ENCODE measurements around the gene SLC25A13. TPM values are rescaled to one million over a fixed set of nuclear protein-coding genes. Genes with fewer than 3 reads are reported as not detected.

SLC25A13 gene
- total RNA-seq, 1 experiment from 2014 or later: 19.5 TPM

GRCh38 chr7:96342049-96342448, 20.2 kb upstream of the SLC25A13 start:
- DNase-seq: no peak
- no peak overlapping the region for H3K4me3 ChIP-seq (ENCODE audit: low read length)
- H3K9me3 ChIP-seq (ENCODE audit: low read length): no peaks in the 10 kb centered on the region
- BruUV-seq (replicated peaks): no TSS peak
- no peaks in the 10 kb centered on the region for H3F3A ChIP-seq (ENCODE audit: low read length, unreplicated experiment)
- intact Hi-C loops (cut with micrococcal nuclease): no loop called here
- CTCF ChIA-PET: no interaction called here
- no peaks in the 10 kb centered on the region for H3K9me2 ChIP-seq (replicated peaks; ENCODE audit: low read length)
- TF ChIP-seq, protein P1, sequence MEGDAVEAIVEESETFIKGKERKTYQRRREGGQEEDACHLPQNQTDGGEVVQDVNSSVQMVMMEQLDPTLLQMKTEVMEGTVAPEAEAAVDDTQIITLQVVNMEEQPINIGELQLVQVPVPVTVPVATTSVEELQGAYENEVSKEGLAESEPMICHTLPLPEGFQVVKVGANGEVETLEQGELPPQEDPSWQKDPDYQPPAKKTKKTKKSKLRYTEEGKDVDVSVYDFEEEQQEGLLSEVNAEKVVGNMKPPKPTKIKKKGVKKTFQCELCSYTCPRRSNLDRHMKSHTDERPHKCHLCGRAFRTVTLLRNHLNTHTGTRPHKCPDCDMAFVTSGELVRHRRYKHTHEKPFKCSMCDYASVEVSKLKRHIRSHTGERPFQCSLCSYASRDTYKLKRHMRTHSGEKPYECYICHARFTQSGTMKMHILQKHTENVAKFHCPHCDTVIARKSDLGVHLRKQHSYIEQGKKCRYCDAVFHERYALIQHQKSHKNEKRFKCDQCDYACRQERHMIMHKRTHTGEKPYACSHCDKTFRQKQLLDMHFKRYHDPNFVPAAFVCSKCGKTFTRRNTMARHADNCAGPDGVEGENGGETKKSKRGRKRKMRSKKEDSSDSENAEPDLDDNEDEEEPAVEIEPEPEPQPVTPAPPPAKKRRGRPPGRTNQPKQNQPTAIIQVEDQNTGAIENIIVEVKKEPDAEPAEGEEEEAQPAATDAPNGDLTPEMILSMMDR (conservative IDR thresholded peaks at IDR 0.05; ENCODE audit: low read depth, low read length): no peak
- TF ChIP-seq EZH2phosphoT487 (IDR thresholded peaks at IDR 0.05; ENCODE audit: borderline replicate concordance, low read length) (no peak), EZH2 (IDR thresholded peaks at IDR 0.05; ENCODE audit: low read length, unreplicated experiment) (no peak)
- H3K27me3 ChIP-seq (ENCODE audit: low read length): no peaks in the 10 kb centered on the region
- no peaks in the 10 kb centered on the region for H3K79me2 ChIP-seq (ENCODE audit: low read length)
- no peak overlapping the region for H3K9ac ChIP-seq (ENCODE audit: low read length)
- no peak overlapping the region for H3K4me2 ChIP-seq (ENCODE audit: low read length)
- no peaks in the 10 kb centered on the region for H3K4me1 ChIP-seq (ENCODE audit: insufficient read depth, low read length)
- H2AFZ ChIP-seq (ENCODE audit: low read length): no peak overlapping the region
- POLR2A ChIA-PET (ENCODE audit: unreplicated experiment): no interaction called here
- no peaks in the 10 kb centered on the region for H3K36me3 ChIP-seq (ENCODE audit: low read depth, low read length)
- H3K27ac ChIP-seq (ENCODE audit: low read length): no peak overlapping the region
- no peak for ATAC-seq
- H4K20me1 ChIP-seq (ENCODE audit: low read length): no peaks in the 10 kb centered on the region

GRCh38 chr7:96337519-96337918, 15.6 kb upstream of the SLC25A13 start:
- Histone ChIP-seq H3K27me3 (ENCODE audit: low read length) (no peaks in the 10 kb centered on the region), H3K79me2 (ENCODE audit: low read length) (no peaks in the 10 kb centered on the region), H3K9me3 (ENCODE audit: low read length) (no peaks in the 10 kb centered on the region), H3K36me3 (ENCODE audit: low read depth, low read length) (no peaks in the 10 kb centered on the region), H4K20me1 (ENCODE audit: low read length) (no peaks in the 10 kb centered on the region), H3K9me2 (replicated peaks; ENCODE audit: low read length) (no peaks in the 10 kb centered on the region), H3K4me1 (ENCODE audit: insufficient read depth, low read length) (no peaks in the 10 kb centered on the region), H3K4me3 (ENCODE audit: low read length) (no peak overlapping the region), H3F3A (ENCODE audit: low read length, unreplicated experiment) (no peaks in the 10 kb centered on the region), H2AFZ (ENCODE audit: low read length) (no peak overlapping the region), H3K27ac (ENCODE audit: low read length) (no peak overlapping the region), H3K4me2 (ENCODE audit: low read length) (no peak overlapping the region), H3K9ac (ENCODE audit: low read length) (no peak overlapping the region)
- ATAC-seq (no peak), DNase-seq (no peak)
- TF ChIP-seq, protein P1 (conservative IDR thresholded peaks at IDR 0.05; ENCODE audit: low read depth, low read length): no peak
- no peak for TF ChIP-seq EZH2phosphoT487 (IDR thresholded peaks at IDR 0.05; ENCODE audit: borderline replicate concordance, low read length)
- TF ChIP-seq EZH2 (IDR thresholded peaks at IDR 0.05; ENCODE audit: low read length, unreplicated experiment): no peak
- POLR2A ChIA-PET (ENCODE audit: unreplicated experiment): no interaction called here
- CTCF ChIA-PET: no interaction called here
- BruUV-seq (replicated peaks): no TSS peak
- intact Hi-C loops (cut with micrococcal nuclease): no loop called here

- peaks cover 4% of the 10 kb centered on the region for H3F3A ChIP-seq (ENCODE audit: low read length, unreplicated experiment)
- H3K9ac ChIP-seq (ENCODE audit: low read length): no peak overlapping the region
- no peaks in the 10 kb centered on the region for H3K36me3 ChIP-seq (ENCODE audit: low read depth, low read length)
- no peak overlapping the region for H2AFZ ChIP-seq (ENCODE audit: low read length)
- POLR2A ChIA-PET (ENCODE audit: unreplicated experiment): no interaction called here
- H3K4me3 ChIP-seq (ENCODE audit: low read length): no peak overlapping the region
- DNase-seq (no peak), ATAC-seq (no peak)
- no peaks in the 10 kb centered on the region for H3K27me3 ChIP-seq (ENCODE audit: low read length)
- H3K9me3 ChIP-seq (ENCODE audit: low read length): no peaks in the 10 kb centered on the region
- CTCF ChIA-PET: no interaction called here
- H3K4me2 ChIP-seq (ENCODE audit: low read length): no peak overlapping the region
- TF ChIP-seq EZH2phosphoT487 (IDR thresholded peaks at IDR 0.05; ENCODE audit: borderline replicate concordance, low read length) (no peak), EZH2 (IDR thresholded peaks at IDR 0.05; ENCODE audit: low read length, unreplicated experiment) (no peak)
- TF ChIP-seq, protein P1 (conservative IDR thresholded peaks at IDR 0.05; ENCODE audit: low read depth, low read length): no peak
- no peak overlapping the region for H3K27ac ChIP-seq (ENCODE audit: low read length)
- H3K9me2 ChIP-seq (replicated peaks; ENCODE audit: low read length): no peaks in the 10 kb centered on the region
- no TSS peak for BruUV-seq (replicated peaks)
- intact Hi-C loops (cut with micrococcal nuclease): loop anchor here (5.0 kb wide), 1 partner anchor 690 kb away; the partner anchor contains the start of gene DLX5
- H3K4me1 ChIP-seq (ENCODE audit: insufficient read depth, low read length): peaks cover 30% of the 10 kb centered on the region
- H3K79me2 ChIP-seq (ENCODE audit: low read length): no peaks in the 10 kb centered on the region
- H4K20me1 ChIP-seq (ENCODE audit: low read length): no peaks in the 10 kb centered on the region
These were observed 10.4 kb upstream of the SLC25A13 start for GRCh38 chr7:96332325-96332724.
